ENCODE data around the gene HOXB9. TPM values are rescaled to one million over a fixed set of nuclear protein-coding genes. Genes with fewer than 3 reads are reported as not detected.
A peak's percentile ranks its signal among the peaks of the same experiment; 100 is the strongest.

The HOXB9 gene
- total and polyA plus RNA-seq, 2 experiments from 2014 or later: not detected

DNA sequence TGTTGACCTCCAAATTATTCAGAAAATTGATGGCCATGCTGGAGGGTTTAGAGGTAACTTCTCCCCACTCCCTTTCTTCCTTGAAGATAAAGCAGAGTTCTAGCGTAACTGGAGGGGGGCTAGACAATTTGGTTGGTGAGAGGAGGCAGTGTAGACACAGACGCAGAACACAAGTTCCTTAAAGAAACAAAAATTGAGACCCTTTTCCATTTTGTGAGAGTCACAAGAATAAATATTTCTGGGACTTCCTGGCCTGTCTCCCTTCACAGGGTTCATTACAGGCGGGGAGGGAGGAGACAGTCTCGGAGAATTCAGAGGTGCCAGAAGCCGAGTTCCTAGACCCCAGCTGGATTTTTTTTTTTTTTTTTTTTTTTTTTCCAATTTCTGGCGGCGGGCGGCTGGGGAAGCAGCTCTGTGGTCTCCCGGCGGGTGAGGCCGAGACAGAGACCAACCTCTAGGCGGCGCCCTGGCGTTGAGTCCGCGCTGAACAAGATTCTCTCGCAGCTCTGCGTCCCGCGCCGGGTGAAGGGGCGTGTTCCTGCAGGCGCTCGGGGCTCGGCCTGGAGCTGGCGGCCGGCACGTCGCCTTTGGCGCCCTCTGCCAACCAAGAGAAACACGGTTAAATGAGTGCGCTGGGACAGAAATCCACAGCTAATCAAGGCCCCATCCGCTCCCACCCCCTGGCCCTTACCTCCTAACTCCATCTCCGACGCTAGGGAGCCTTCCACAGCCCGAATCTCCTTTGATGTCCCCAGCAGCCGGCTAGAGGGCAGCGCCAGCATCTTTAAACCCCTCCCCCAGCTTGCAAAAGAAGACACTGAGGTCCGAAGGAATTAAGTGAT lies 10.2 kb upstream of the HOXB9 start:
- H3K27me3 ChIP-seq: peaks cover 100% of the 10 kb centered on the region
- no peaks in the 10 kb centered on the region for H3K36me3 ChIP-seq
- no peaks in the 10 kb centered on the region for H3K9me3 ChIP-seq (ENCODE audit: low read depth)
- DNase-seq (ENCODE audit: low read depth in 1 of 2, low spot score in 1 of 2): peak; percentile 66 to 93
- no peaks in the 10 kb centered on the region for H3K4me1 ChIP-seq (ENCODE audit: low read depth)
- TF ChIP-seq, protein P1, sequence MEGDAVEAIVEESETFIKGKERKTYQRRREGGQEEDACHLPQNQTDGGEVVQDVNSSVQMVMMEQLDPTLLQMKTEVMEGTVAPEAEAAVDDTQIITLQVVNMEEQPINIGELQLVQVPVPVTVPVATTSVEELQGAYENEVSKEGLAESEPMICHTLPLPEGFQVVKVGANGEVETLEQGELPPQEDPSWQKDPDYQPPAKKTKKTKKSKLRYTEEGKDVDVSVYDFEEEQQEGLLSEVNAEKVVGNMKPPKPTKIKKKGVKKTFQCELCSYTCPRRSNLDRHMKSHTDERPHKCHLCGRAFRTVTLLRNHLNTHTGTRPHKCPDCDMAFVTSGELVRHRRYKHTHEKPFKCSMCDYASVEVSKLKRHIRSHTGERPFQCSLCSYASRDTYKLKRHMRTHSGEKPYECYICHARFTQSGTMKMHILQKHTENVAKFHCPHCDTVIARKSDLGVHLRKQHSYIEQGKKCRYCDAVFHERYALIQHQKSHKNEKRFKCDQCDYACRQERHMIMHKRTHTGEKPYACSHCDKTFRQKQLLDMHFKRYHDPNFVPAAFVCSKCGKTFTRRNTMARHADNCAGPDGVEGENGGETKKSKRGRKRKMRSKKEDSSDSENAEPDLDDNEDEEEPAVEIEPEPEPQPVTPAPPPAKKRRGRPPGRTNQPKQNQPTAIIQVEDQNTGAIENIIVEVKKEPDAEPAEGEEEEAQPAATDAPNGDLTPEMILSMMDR (IDR thresholded peaks at IDR 0.05; ENCODE audit: low read depth, low read length): peak; percentile 57
- no peak overlapping the region for H3K27ac ChIP-seq
- H3K4me3 ChIP-seq: no peak overlapping the region

DNA sequence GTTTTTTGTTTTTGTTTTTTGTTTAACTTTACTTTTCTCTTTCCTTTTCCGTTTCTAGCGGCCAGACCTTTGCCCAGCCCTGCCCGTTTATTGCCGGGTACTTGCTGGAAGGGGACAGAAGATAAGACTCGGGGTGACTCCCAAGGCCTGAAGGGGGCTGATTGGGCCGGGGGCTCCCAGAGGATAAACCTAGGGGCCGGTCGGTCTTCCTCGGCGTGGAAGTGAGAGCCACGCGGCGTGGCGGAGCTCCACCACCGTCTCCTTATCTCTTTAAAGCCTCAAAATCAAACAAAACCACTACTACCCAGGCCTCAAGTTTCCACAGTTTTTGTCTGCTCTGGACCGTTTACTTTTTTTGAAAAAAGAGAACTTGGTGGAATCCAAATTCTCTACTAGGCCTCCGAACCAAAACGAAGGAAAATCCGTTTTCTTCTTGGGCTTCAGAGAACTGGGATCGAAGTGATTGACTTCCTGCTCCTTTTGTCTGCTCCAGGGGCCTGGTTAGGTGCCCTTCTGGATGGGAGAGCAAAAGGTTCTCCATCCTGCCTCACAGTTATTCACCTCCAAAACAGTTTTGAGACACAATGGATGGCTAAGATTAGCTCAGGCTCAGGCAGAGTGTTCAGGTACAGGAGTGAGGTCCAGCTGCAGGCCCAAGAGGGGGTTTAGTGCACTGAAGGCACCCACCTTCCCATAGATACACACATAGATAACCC lies 8.5 kb upstream of the HOXB9 start:
- Histone ChIP-seq H3K4me1 (ENCODE audit: low read depth) (no peaks in the 10 kb centered on the region), H3K27me3 (peaks cover 100% of the 10 kb centered on the region), H3K4me3 (no peak overlapping the region), H3K27ac (no peak overlapping the region), H3K36me3 (no peaks in the 10 kb centered on the region), H3K9me3 (ENCODE audit: low read depth) (no peaks in the 10 kb centered on the region)
- DNase-seq (ENCODE audit: low read depth in 1 of 2, low spot score in 1 of 2): no peak
- TF ChIP-seq, protein P1 (IDR thresholded peaks at IDR 0.05; ENCODE audit: low read depth, low read length): no peak

DNA sequence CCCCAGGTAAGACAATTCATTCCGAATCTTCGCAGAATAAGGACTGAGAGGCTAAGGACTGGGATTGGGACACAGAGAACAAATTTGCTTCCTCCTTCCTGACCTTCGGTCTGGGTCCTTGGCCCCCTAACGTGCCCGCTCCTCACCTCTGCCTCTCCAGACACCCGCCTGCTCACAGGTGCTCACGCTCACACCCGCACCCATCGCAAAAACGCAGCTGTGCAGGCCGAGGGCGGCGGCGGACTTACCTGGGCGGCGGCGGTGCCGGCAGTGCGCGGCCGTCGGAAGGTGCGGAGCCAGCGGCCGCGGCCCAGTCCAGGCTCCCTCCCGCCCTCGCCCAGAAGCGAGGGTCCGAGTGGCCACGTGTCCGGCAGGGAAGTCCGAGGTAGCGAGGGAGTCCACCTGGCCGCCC lies 7.1 kb upstream of the HOXB9 start:
- H3K27ac ChIP-seq: no peak overlapping the region
- no peaks in the 10 kb centered on the region for H3K9me3 ChIP-seq (ENCODE audit: low read depth)
- no peak for DNase-seq (ENCODE audit: low read depth in 1 of 2, low spot score in 1 of 2)
- H3K36me3 ChIP-seq: no peaks in the 10 kb centered on the region
- H3K27me3 ChIP-seq: peaks cover 100% of the 10 kb centered on the region
- H3K4me1 ChIP-seq (ENCODE audit: low read depth): no peaks in the 10 kb centered on the region
- no peak overlapping the region for H3K4me3 ChIP-seq
- TF ChIP-seq, protein P1 (IDR thresholded peaks at IDR 0.05; ENCODE audit: low read depth, low read length): no peak

DNA sequence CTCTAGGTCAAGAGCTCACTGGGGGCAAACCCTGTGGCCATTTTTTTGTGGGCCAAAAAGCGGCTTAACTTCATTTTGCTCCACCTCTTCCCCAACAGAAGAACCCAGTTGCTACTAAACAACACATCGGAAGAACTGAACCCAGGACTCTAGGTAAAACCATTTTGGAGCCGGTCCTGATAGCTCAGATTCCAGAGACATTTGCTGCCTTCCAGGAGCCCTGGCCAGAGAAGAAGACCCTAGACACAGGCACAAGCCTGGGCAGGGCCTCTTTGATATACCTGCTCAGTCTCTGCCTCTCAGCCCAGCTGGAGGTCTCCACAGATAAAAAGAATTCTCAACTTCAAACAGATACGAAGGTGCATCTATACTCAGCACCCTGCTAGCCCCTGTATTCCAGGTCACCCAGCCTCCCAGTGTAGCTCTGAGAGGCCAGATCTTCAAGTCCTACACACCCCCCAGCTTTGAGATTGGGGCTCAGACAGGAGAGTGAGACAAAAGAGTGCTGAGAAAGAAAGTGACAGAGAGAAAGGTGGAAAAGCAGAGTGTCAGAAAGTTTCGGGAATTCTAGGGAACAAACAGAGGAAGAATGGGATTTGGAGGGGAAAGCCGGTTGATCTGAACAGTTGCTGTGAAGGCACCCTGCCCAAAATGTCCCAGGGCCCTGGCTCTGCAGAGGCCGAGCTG lies 6.6 kb upstream of the HOXB9 start:
- TF ChIP-seq, protein P1 (IDR thresholded peaks at IDR 0.05; ENCODE audit: low read depth, low read length): no peak
- no peaks in the 10 kb centered on the region for H3K9me3 ChIP-seq (ENCODE audit: low read depth)
- no peak overlapping the region for H3K4me3 ChIP-seq
- no peak for DNase-seq (ENCODE audit: low read depth in 1 of 2, low spot score in 1 of 2)
- H3K27ac ChIP-seq: no peak overlapping the region
- H3K36me3 ChIP-seq: no peaks in the 10 kb centered on the region
- no peaks in the 10 kb centered on the region for H3K4me1 ChIP-seq (ENCODE audit: low read depth)
- peaks cover 100% of the 10 kb centered on the region for H3K27me3 ChIP-seq

DNA sequence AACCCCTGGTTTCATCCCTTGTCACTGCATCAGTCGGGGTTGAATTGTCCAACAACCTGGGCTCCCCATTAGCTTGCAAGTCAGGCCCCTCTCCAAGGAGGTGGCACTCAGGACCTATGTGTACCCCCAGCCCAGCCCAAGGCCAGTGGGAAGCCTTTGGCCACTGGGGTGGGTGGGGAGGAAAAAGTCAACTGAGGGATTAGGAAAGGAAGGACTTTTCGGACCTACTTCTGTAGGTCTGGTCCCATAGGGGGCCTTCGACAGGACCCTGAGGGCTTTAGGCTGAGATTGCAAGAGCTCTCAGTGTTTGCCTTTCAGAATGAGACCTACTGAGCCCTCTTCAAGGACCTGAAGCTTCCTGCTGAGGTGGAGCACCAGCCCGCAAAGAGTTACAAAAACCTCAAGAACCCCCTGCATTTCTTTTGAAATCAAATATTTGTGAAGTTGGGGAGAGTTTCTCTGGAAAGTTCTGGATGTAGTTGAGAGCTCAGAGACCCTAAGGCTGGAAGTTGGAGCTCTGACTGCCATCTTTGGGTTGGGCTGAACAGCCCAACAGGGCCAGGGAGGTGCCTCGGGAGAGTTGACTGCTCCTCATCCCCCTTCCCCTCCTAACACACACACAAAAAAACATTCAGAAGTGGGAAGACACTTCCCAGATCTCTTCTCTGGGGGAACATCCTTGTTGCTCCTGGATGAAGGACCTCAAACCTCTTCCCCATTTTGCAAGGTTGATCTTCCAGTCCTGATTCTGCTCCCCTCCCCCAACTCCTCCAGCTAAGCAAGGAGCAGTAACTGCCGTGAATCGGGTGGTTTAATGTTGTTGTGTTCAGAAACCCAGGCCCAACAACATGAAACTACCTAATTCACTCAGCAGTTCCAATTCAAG lies 5.8 kb upstream of the HOXB9 start:
- Histone ChIP-seq H3K4me1 (ENCODE audit: low read depth) (no peaks in the 10 kb centered on the region), H3K27ac (no peak overlapping the region), H3K27me3 (peaks cover 100% of the 10 kb centered on the region), H3K36me3 (no peaks in the 10 kb centered on the region), H3K9me3 (ENCODE audit: low read depth) (no peaks in the 10 kb centered on the region), H3K4me3 (no peak overlapping the region)
- no peak for DNase-seq (ENCODE audit: low read depth in 1 of 2, low spot score in 1 of 2)
- TF ChIP-seq, protein P1 (IDR thresholded peaks at IDR 0.05; ENCODE audit: low read depth, low read length): no peak

Data from cardiac muscle cell (in vitro differentiated cells and primary cell).